ENCODE measurements around the gene KRTAP4-7. TPM values are rescaled to one million over a fixed set of nuclear protein-coding genes. Genes with fewer than 3 reads are reported as not detected.
"Not testable (repeated sequence)": the region's sequence is repeated elsewhere in the genome, so short reads cannot be mapped to it uniquely, and the experiment has no call there.

The KRTAP4-7 gene
- total and polyA plus RNA-seq, 4 donors: not detected

DNA sequence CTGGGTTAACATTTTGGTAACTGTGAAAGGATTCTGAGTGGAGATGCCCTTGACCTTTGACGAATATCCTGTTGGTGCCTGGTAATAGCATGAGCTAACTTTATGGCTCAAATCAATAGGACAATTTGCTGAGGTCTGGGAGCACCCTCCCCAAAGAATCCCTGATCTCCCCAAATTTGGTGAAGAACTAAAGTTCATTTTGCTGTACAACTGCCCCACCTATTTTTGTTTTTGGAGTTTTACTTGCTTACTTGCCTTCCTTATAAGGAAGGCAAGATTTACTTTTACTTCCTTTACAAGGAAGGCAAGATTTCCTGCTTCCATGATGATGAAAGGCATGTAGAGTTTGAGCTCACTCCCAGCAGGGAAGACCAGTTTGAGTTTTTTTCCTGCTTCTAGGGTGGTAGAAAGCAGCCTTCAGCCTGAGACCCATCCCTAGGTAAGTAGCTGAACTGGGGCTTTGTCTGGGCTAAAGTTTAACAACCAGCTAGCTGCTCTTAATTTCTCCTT, 24.0 kb downstream of the KRTAP4-7 start:
- no peak overlapping the region for H3K27ac ChIP-seq (ENCODE audit: low read depth, low read length)
- DNase-seq (ENCODE audit: low read depth in 4 of 6, low spot score in 6 of 6): no peak
- no peaks in the 10 kb centered on the region for H3K4me1 ChIP-seq (ENCODE audit: control insufficient read depth, insufficient read depth, low read length)
- no peaks in the 10 kb centered on the region for H3K36me3 ChIP-seq (ENCODE audit: control insufficient read depth, insufficient read depth, low read length)
- H3K27me3 ChIP-seq (ENCODE audit: control insufficient read depth, insufficient read depth, low read length): no peaks in the 10 kb centered on the region
- H3K4me3 ChIP-seq (ENCODE audit: low read depth, low read length): no peak overlapping the region
- 89% methylated on average over 1 of the region's 1 CpG for WGBS (ENCODE audit: insufficient coverage)
- no peaks in the 10 kb centered on the region for H3K9me3 ChIP-seq (ENCODE audit: control insufficient read depth, insufficient read depth, low read length)

DNA sequence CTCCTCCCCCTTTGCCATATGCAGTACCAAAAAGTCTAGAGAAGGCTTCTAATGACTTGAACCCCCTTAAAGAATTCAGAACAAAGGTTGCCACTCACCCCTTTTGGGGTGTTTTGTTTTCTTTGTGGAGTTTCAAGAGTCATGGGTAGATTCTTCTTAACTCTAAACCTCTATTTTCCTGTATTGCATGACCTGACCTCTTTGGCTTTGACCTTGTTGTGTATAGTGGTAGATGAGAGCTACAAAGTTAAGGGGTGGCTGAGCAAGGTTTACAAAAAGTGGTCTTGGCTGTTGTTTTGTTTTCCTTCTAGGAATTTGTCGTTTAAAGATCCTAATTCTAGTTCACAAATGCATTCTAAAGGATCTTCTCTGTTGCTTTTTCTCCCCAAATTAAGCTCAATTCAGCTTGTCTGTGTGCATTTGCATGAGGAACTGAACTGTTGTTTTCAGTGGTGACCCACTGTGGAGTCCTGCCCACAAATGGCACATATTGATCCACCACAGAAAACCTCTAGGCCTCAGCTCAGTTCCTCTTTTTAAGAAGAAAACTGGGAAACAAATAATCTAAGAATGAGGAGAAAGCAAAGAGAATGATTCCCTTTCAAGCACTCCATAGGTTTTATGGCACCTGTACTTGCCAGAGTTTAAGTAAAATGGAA, 24.9 kb downstream of the KRTAP4-7 start:
- H3K4me1 ChIP-seq (ENCODE audit: control insufficient read depth, insufficient read depth, low read length); H3K9me3 ChIP-seq (ENCODE audit: control insufficient read depth, insufficient read depth, low read length); H3K27ac ChIP-seq (ENCODE audit: low read depth, low read length); H3K27me3 ChIP-seq (ENCODE audit: control insufficient read depth, insufficient read depth, low read length); DNase-seq (ENCODE audit: low read depth in 4 of 6, low spot score in 6 of 6); H3K4me3 ChIP-seq (ENCODE audit: low read depth, low read length); H3K36me3 ChIP-seq (ENCODE audit: control insufficient read depth, insufficient read depth, low read length): not testable (repeated sequence)
- WGBS (ENCODE audit: insufficient coverage): no CpG with 5 or more reads among the region's 1 CpG

DNA sequence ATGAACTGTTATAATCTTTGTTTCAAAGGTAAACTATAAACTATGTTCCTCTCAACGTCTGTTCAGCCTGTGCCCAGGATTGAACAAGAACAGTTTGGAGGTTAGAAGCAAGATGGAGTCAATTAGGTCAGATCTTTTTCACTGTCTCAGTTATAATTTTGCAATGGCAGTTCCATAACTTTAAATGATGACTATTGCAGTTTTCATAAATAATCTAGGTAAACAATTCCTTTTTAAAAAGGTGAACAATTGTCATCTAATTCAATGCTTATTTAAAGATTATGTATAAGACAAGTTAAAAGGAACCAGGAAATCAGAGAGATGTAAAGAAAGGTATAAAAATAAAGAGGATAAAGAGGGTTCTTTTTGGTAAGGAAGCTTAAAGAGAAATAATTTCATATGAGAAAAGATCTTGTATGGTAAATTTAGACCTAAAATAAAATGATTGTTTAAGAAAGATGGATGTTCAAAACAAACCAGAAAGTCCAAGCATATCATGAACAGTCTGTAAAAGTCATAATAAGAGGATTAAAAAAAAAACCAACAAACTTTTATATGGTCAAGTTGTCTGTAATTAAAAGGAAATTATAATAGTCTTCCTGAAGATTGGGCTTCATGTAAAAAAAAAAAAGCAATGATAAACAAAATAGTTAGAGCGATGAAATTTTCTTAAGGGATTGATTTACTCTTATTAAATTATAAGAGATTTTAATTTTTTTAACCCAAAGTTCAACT, 27.4 kb downstream of the KRTAP4-7 start:
- Histone ChIP-seq H3K27ac (ENCODE audit: low read depth, low read length) (no peak overlapping the region), H3K9me3 (ENCODE audit: control insufficient read depth, insufficient read depth, low read length) (peaks cover 2% of the 10 kb centered on the region), H3K4me3 (ENCODE audit: low read depth, low read length) (no peak overlapping the region), H3K36me3 (ENCODE audit: control insufficient read depth, insufficient read depth, low read length) (no peaks in the 10 kb centered on the region), H3K27me3 (ENCODE audit: control insufficient read depth, insufficient read depth, low read length) (no peaks in the 10 kb centered on the region), H3K4me1 (ENCODE audit: control insufficient read depth, insufficient read depth, low read length) (no peaks in the 10 kb centered on the region)
- no peak for DNase-seq (ENCODE audit: low read depth in 4 of 6, low spot score in 6 of 6)
- no CpG with 5 or more reads among the region's 2 CpGs for WGBS (ENCODE audit: insufficient coverage)

DNA sequence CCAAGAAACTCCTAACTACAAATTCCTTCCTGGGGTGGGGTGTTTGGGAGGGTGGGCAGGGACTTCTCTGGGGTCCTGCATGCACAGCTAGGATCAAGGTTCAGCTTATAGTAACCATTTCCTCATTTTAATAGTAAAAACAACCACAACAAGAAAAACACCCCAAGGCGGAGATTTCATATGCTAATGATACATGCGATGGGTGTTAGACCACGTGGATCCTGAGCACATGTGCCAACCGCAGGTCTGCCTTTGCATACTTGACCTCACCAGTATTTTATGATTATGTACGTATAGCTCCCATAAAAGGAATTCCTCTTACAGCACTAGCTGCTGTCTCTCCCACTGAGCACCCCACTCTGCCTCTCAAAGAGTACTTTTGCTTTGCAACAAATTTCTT, 32.3 kb downstream of the KRTAP4-7 start:
- H3K36me3 ChIP-seq (ENCODE audit: control insufficient read depth, insufficient read depth, low read length): no peaks in the 10 kb centered on the region
- no peaks in the 10 kb centered on the region for H3K27me3 ChIP-seq (ENCODE audit: control insufficient read depth, insufficient read depth, low read length)
- no peak for DNase-seq (ENCODE audit: low read depth in 4 of 6, low spot score in 6 of 6)
- peaks cover 2% of the 10 kb centered on the region for H3K9me3 ChIP-seq (ENCODE audit: control insufficient read depth, insufficient read depth, low read length)
- WGBS (ENCODE audit: insufficient coverage): 40% methylated on average over 2 of the region's 5 CpGs
- no peak overlapping the region for H3K4me3 ChIP-seq (ENCODE audit: low read depth, low read length)
- no peaks in the 10 kb centered on the region for H3K4me1 ChIP-seq (ENCODE audit: control insufficient read depth, insufficient read depth, low read length)
- no peak overlapping the region for H3K27ac ChIP-seq (ENCODE audit: low read depth, low read length)

DNA sequence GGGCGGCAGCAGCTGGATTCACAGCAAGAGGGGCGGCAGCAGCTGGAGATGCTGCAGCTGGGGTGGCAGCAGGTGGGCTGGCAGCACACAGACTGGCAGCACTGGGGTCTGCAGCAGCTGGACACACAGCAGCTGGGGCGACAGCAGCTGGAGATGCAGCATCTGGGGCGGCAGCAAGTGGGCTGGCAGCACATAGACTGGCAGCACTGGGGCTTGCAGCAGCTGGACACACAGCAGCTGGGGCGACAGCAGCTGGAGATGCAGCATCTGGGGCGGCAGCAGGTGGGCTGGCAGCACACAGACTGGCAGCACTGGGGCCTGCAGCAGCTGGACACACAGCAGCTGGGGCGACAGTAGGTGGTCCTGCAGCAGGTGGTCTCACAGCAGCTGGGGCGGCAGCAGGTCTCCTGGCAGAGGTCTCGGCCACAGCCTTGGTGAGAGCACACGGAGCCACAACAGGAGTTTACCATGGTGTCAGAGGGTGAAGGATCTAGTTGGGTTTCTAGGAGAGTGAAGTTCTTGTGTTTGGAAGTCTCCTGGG, 34.0 kb downstream of the KRTAP4-7 start, which contains the start of gene KRTAP4-11:
Gene KRTAP4-11 (minus strand): TSS at position 528 of the 541 bp plus-strand sequence. CDS start 58 bp downstream, at position 470.
- H3K27me3 ChIP-seq (ENCODE audit: control insufficient read depth, insufficient read depth, low read length); H3K4me3 ChIP-seq (ENCODE audit: low read depth, low read length); H3K9me3 ChIP-seq (ENCODE audit: control insufficient read depth, insufficient read depth, low read length); H3K4me1 ChIP-seq (ENCODE audit: control insufficient read depth, insufficient read depth, low read length); DNase-seq (ENCODE audit: low read depth in 4 of 6, low spot score in 6 of 6); H3K27ac ChIP-seq (ENCODE audit: low read depth, low read length); H3K36me3 ChIP-seq (ENCODE audit: control insufficient read depth, insufficient read depth, low read length): not testable (repeated sequence)
- 80% methylated on average over 8 of the region's 10 CpGs for WGBS (ENCODE audit: insufficient coverage)

DNA sequence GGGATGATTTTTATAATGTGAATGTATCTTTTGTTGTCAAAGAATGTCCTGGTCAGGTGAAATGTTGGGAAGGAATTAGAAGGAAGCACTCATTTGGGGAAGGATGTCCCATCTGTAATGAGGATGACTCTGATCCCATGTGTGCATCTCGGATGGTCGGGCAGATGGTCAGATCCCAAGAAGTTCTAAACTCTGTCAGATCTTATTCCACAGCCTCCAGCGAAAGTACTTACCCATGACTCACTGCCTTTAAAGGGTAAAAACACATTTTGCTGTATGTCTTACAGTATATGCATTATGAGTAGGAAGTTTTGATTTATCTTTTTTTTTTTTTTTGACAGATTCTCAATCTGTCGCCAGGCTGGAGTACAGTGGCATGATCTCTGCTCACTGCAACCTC, 34.8 kb downstream of the KRTAP4-7 start:
- no CpG with 5 or more reads among the region's 4 CpGs for WGBS (ENCODE audit: insufficient coverage)

DNA sequence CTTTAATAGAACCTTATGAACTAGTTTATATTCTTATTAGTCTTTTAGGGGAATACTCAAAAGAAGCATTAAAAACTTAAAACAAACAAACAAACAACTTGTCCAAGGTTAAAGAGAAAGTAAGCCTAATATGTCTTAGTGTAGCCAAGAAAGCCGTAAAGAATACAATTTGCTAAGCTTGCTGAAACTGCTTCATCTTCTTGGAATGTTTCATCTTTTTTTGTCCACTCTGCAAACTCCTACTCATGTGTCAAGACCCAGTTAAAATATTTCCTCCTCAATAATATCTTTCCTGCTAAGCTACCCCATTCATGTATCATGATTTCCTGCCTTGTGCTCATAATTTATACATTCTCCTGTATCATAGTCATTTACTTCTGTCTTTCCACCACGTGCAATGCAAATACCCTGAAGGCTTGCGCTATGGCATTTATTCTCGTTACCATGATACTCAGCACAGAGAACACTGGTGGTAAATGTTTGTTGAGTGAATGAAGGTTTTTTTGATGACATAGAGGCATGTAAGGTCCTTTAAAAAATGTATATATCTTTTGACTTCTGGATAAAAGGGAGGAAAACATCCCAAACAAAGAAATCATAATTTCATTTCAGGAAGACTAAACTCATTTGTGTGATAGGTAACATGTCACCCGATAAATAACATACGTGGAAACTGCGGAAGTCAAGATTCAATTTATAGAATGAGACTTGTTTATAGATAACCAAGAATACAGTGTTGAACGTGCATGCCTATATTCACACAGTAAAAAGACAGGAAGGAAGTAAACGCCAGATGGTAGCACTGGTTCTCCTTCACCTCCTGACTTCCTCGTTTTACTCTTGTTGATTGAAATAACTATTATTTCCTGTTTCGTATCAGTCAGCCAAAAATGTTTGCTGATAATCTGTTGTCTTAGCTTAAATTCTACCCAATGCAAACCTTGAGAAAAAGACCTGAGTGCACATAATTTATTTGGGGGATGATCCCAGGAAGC, 36.0 kb downstream of the KRTAP4-7 start:
- not testable (repeated sequence) for DNase-seq (ENCODE audit: low read depth in 4 of 6, low spot score in 6 of 6); H3K4me1 ChIP-seq (ENCODE audit: control insufficient read depth, insufficient read depth, low read length); H3K36me3 ChIP-seq (ENCODE audit: control insufficient read depth, insufficient read depth, low read length); H3K27ac ChIP-seq (ENCODE audit: low read depth, low read length); H3K4me3 ChIP-seq (ENCODE audit: low read depth, low read length); H3K9me3 ChIP-seq (ENCODE audit: control insufficient read depth, insufficient read depth, low read length); H3K27me3 ChIP-seq (ENCODE audit: control insufficient read depth, insufficient read depth, low read length)
- no CpG with 5 or more reads among the region's 11 CpGs for WGBS (ENCODE audit: insufficient coverage)

More for the DNA sequence above, 34.8 kb downstream of the KRTAP4-7 start:
- no peak for DNase-seq (ENCODE audit: low read depth in 4 of 6, low spot score in 6 of 6)
- H3K27ac ChIP-seq (ENCODE audit: low read depth, low read length): no peak overlapping the region
- no peaks in the 10 kb centered on the region for H3K36me3 ChIP-seq (ENCODE audit: control insufficient read depth, insufficient read depth, low read length)
- no peaks in the 10 kb centered on the region for H3K27me3 ChIP-seq (ENCODE audit: control insufficient read depth, insufficient read depth, low read length)
- no peaks in the 10 kb centered on the region for H3K4me1 ChIP-seq (ENCODE audit: control insufficient read depth, insufficient read depth, low read length)
- H3K4me3 ChIP-seq (ENCODE audit: low read depth, low read length): no peak overlapping the region
- H3K9me3 ChIP-seq (ENCODE audit: control insufficient read depth, insufficient read depth, low read length): no peaks in the 10 kb centered on the region

DNA sequence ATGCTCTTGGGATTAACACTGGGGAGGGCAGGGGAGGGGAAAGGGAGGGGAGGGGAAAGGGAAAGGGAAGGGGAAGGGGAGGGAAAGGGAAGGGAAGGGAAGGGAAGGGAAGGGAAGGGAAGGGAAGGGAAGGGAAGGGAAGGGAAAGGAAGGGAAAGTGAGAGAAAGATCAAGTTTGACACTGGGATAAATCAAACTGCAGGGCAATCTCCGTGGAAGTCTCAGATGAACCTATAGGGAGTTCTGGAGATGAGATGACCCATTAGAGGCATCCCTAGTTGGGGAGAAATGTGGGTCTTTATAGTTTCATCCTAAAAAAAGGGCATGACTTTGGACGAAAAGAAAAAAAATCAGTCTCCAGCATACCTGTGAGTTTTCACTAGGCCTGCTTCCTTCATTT, 37.8 kb downstream of the KRTAP4-7 start:
- no peaks in the 10 kb centered on the region for H3K27me3 ChIP-seq (ENCODE audit: control insufficient read depth, insufficient read depth, low read length)
- no peaks in the 10 kb centered on the region for H3K4me1 ChIP-seq (ENCODE audit: control insufficient read depth, insufficient read depth, low read length)
- DNase-seq (ENCODE audit: low read depth in 4 of 6, low spot score in 6 of 6): no peak
- no peaks in the 10 kb centered on the region for H3K9me3 ChIP-seq (ENCODE audit: control insufficient read depth, insufficient read depth, low read length)
- no peak overlapping the region for H3K27ac ChIP-seq (ENCODE audit: low read depth, low read length)
- H3K36me3 ChIP-seq (ENCODE audit: control insufficient read depth, insufficient read depth, low read length): no peaks in the 10 kb centered on the region
- H3K4me3 ChIP-seq (ENCODE audit: low read depth, low read length): no peak overlapping the region
- 100% methylated on average over 1 of the region's 2 CpGs for WGBS (ENCODE audit: insufficient coverage)

DNA sequence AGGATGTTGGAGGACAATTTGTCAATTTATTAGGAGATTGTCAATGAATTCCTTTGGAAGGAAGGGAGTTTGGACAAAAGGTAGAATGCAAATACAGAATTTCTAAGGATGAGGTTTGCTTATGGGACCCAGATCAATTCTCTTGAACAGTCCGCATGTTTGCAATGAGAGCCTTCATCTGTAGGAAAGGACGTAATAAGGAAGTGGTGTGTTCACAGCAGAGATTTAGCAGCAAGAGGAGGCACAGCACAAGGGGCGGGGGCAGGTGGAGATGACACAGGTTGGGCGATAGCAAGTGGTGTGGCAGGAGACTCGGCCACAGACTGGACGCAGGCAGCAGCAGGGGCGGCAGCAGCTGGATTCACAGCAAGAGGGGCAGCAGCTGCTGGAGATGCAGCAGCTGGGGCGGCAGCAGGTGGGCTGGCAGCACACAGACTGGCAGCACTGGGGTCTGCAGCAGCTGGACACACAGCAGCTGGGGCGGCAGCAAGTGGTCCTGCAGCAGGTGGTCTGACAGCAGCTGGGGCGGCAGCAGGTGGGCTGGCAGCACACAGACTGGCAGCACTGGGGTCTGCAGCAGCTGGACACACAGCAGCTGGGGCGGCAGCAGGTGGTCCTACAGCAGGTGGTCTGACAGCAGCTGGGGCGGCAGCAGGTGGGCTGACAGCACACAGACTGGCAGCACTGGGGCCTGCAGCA, 39.5 kb downstream of the KRTAP4-7 start:
- DNase-seq (ENCODE audit: low read depth in 4 of 6, low spot score in 6 of 6); H3K36me3 ChIP-seq (ENCODE audit: control insufficient read depth, insufficient read depth, low read length); H3K4me3 ChIP-seq (ENCODE audit: low read depth, low read length); H3K27ac ChIP-seq (ENCODE audit: low read depth, low read length); H3K9me3 ChIP-seq (ENCODE audit: control insufficient read depth, insufficient read depth, low read length); H3K27me3 ChIP-seq (ENCODE audit: control insufficient read depth, insufficient read depth, low read length); H3K4me1 ChIP-seq (ENCODE audit: control insufficient read depth, insufficient read depth, low read length): not testable (repeated sequence)
- WGBS (ENCODE audit: insufficient coverage): 84% methylated on average over 11 of the region's 12 CpGs

Data from spinal cord (tissue), 10 donors.